Measurements from ENCODE around the gene ANKRD55. TPM values are rescaled to one million over a fixed set of nuclear protein-coding genes. Genes with fewer than 3 reads are reported as not detected.
"Not testable (repeated sequence)": the region's sequence is repeated elsewhere in the genome, so short reads cannot be mapped to it uniquely, and the experiment has no call there.

Gene ANKRD55
- total RNA-seq, 1 donor from 2014 or later = not detected

DNA sequence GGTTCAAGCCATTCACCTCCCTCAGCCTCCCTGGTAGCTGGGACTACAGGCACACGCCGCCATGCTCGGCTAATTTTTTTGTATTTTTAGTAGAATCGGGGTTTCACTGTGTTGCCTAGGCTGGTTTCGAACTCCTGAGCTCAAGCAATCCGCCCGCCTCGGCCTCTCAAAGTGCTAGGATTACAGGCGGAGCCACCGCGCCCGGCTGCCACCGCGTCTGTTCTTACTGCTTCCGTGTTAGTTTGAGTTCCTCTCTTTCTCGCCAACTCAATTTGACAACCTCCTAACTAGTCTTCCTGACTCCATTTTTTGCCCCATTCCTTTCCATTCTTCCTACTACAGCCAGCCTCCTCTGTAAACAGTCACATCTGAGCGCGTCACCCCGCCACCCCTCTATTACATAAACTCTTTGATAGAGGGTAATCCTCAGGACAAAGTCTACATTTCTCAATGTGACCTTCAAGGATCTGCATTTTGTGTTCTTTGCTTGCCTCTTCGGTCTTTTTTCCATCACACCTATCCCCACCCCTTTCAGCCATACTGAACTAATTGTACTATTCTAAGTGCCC lies 149.8 kb downstream of the ANKRD55 start:
- Histone ChIP-seq H3K9me3 (ENCODE audit: insufficient read depth, low read depth, low read length) (no peaks in the 10 kb centered on the region), H3K36me3 (ENCODE audit: insufficient read depth, low read length) (no peaks in the 10 kb centered on the region), H3K4me2 (ENCODE audit: low read length) (no peak overlapping the region), H3K79me2 (ENCODE audit: insufficient read depth, low read length) (no peaks in the 10 kb centered on the region), H3K4me3 (ENCODE audit: insufficient read depth, low read depth, low read length) (no peak overlapping the region), H2AFZ (ENCODE audit: low read depth, low read length) (no peak overlapping the region), H3K27me3 (ENCODE audit: insufficient read depth, low read length) (peaks cover 3% of the 10 kb centered on the region), H3K9ac (ENCODE audit: low read length) (no peak overlapping the region), H4K20me1 (ENCODE audit: insufficient read depth, low read length) (no peaks in the 10 kb centered on the region), H3K27ac (ENCODE audit: low read depth, low read length) (no peak overlapping the region), H3K4me1 (ENCODE audit: insufficient read depth, low read length) (no peaks in the 10 kb centered on the region)
- no peak overlapping the region for H3K4me3 Mint-ChIP-seq (ENCODE audit: unreplicated experiment)
- DNase-seq (ENCODE audit: low read depth) = no peak
- no peaks in the 10 kb centered on the region for H3K36me3 Mint-ChIP-seq (ENCODE audit: low read depth, unreplicated experiment)
- no peak for TF ChIP-seq EZH2 (IDR thresholded peaks at IDR 0.05; ENCODE audit: insufficient read depth, low read length)
- TF ChIP-seq, protein P1, sequence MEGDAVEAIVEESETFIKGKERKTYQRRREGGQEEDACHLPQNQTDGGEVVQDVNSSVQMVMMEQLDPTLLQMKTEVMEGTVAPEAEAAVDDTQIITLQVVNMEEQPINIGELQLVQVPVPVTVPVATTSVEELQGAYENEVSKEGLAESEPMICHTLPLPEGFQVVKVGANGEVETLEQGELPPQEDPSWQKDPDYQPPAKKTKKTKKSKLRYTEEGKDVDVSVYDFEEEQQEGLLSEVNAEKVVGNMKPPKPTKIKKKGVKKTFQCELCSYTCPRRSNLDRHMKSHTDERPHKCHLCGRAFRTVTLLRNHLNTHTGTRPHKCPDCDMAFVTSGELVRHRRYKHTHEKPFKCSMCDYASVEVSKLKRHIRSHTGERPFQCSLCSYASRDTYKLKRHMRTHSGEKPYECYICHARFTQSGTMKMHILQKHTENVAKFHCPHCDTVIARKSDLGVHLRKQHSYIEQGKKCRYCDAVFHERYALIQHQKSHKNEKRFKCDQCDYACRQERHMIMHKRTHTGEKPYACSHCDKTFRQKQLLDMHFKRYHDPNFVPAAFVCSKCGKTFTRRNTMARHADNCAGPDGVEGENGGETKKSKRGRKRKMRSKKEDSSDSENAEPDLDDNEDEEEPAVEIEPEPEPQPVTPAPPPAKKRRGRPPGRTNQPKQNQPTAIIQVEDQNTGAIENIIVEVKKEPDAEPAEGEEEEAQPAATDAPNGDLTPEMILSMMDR (IDR thresholded peaks at IDR 0.05; ENCODE audit: insufficient read depth, low read depth, low read length) = no peak
- H3K9me3 Mint-ChIP-seq (ENCODE audit: unreplicated experiment) = peaks cover 3% of the 10 kb centered on the region
- FAIRE-seq = no peak
- no peak overlapping the region for H3K27ac Mint-ChIP-seq (ENCODE audit: unreplicated experiment)
- H3K4me1 Mint-ChIP-seq (ENCODE audit: low read depth, unreplicated experiment) = peaks cover 5% of the 10 kb centered on the region
- H3K27me3 Mint-ChIP-seq (ENCODE audit: low read depth, unreplicated experiment) = peaks cover 6% of the 10 kb centered on the region

DNA sequence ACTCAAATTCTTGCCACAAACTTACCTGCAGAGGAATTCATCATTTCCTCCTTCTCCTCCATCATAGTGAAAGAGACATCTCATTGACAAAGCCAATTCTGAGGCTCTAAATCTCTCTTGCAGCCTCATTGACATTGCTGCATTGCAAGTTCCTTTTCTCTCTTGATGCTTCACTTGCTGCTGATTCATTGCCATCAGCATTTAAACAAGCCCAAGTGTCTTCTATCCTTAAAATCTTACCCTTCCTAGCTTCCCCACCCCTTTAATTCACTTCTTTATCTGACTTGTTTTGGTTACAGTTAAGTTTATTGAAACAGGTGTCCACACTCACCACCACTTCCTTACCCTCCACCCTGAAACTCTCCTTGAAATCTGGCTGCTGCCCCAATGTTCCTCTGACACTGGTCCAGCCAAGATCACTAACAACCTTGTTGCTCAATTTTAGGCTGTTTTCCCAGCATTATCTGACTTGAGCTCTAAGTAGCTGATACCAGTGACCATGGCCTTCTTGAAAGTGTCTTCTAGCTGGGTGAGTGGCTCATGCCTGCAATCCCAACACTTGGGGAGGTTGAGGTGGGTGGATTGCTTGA lies 152.0 kb downstream of the ANKRD55 start:
- not testable (repeated sequence) for H3K36me3 Mint-ChIP-seq (ENCODE audit: low read depth, unreplicated experiment); H3K9ac ChIP-seq (ENCODE audit: low read length); H3K27ac ChIP-seq (ENCODE audit: low read depth, low read length); H3K4me2 ChIP-seq (ENCODE audit: low read length); H3K36me3 ChIP-seq (ENCODE audit: insufficient read depth, low read length); H3K27ac Mint-ChIP-seq (ENCODE audit: unreplicated experiment); H3K9me3 Mint-ChIP-seq (ENCODE audit: unreplicated experiment); H2AFZ ChIP-seq (ENCODE audit: low read depth, low read length); H3K79me2 ChIP-seq (ENCODE audit: insufficient read depth, low read length); H4K20me1 ChIP-seq (ENCODE audit: insufficient read depth, low read length); H3K4me1 Mint-ChIP-seq (ENCODE audit: low read depth, unreplicated experiment); FAIRE-seq; H3K4me1 ChIP-seq (ENCODE audit: insufficient read depth, low read length); H3K27me3 Mint-ChIP-seq (ENCODE audit: low read depth, unreplicated experiment); H3K4me3 ChIP-seq (ENCODE audit: insufficient read depth, low read depth, low read length); H3K9me3 ChIP-seq (ENCODE audit: insufficient read depth, low read depth, low read length); H3K4me3 Mint-ChIP-seq (ENCODE audit: unreplicated experiment); H3K27me3 ChIP-seq (ENCODE audit: insufficient read depth, low read length)
- DNase-seq (ENCODE audit: low read depth) = peak; percentile 31

DNA sequence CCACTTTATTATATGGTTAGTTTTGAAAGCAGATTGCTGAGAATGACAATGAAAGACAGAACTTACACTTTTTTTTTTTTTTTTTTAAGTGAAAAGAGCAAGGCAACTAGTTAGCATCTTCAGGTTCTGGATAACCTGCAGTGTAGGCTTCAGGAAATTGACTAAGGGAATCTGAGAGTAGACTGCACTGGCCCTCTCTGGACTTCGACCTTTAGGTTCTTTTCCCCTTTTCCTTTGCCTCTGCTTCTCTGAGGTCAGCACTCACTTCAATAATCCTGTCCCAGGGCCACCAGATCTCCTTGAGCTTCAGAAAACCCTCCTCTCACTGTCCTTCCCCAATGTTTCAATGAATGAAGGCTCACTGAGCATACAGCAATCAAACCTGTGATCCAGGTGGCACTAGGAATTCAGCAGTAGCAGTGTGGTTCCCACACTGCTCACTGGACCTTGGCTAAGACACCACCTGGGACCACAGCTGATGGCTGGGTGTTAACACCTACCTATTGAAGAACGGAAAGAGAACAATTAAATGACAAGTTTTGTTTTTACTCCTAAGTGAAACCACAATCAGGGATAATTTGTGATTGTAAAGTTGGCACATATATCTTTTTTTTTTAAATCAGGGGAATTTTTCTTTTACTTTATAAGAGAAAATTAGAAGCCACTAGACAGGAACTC lies 152.6 kb downstream of the ANKRD55 start:
- no peak overlapping the region for H3K9ac ChIP-seq (ENCODE audit: low read length)
- no peak overlapping the region for H3K27ac ChIP-seq (ENCODE audit: low read depth, low read length)
- no peak overlapping the region for H3K4me2 ChIP-seq (ENCODE audit: low read length)
- H3K9me3 Mint-ChIP-seq (ENCODE audit: unreplicated experiment) = peaks cover 3% of the 10 kb centered on the region
- H3K79me2 ChIP-seq (ENCODE audit: insufficient read depth, low read length) = no peaks in the 10 kb centered on the region
- peaks cover 3% of the 10 kb centered on the region for H3K27me3 ChIP-seq (ENCODE audit: insufficient read depth, low read length)
- TF ChIP-seq EZH2 (IDR thresholded peaks at IDR 0.05; ENCODE audit: insufficient read depth, low read length) = no peak
- TF ChIP-seq, protein P1 (IDR thresholded peaks at IDR 0.05; ENCODE audit: insufficient read depth, low read depth, low read length) = no peak
- H3K27ac Mint-ChIP-seq (ENCODE audit: unreplicated experiment) = no peak overlapping the region
- no peaks in the 10 kb centered on the region for H3K4me1 ChIP-seq (ENCODE audit: insufficient read depth, low read length)
- FAIRE-seq (no peak), DNase-seq (ENCODE audit: low read depth) (no peak)
- H3K9me3 ChIP-seq (ENCODE audit: insufficient read depth, low read depth, low read length) = no peaks in the 10 kb centered on the region
- no peaks in the 10 kb centered on the region for H3K36me3 Mint-ChIP-seq (ENCODE audit: low read depth, unreplicated experiment)
- H4K20me1 ChIP-seq (ENCODE audit: insufficient read depth, low read length) = no peaks in the 10 kb centered on the region
- peaks cover 5% of the 10 kb centered on the region for H3K4me1 Mint-ChIP-seq (ENCODE audit: low read depth, unreplicated experiment)
- no peak overlapping the region for H3K4me3 Mint-ChIP-seq (ENCODE audit: unreplicated experiment)
- peaks cover 8% of the 10 kb centered on the region for H3K27me3 Mint-ChIP-seq (ENCODE audit: low read depth, unreplicated experiment)
- H2AFZ ChIP-seq (ENCODE audit: low read depth, low read length) = no peak overlapping the region
- H3K36me3 ChIP-seq (ENCODE audit: insufficient read depth, low read length) = no peaks in the 10 kb centered on the region
- no peak overlapping the region for H3K4me3 ChIP-seq (ENCODE audit: insufficient read depth, low read depth, low read length)

DNA sequence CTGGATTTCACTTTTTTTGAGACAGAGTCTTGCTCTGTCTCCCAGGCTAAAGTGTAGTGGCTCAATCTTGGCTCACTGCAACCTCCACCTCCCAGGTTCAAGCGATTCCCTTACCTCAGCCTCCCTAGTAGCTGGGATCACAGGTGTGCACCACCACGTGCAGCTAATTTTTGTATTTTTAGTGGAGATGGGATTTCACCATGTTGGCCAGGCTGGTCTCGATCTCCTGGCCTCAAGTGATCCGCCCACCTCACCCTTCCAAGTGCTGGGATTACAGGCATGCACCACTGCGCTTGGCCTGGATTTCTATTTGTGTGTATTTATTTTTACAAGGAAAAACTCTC lies 154.0 kb downstream of the ANKRD55 start:
- not testable (repeated sequence) for FAIRE-seq; H3K4me3 Mint-ChIP-seq (ENCODE audit: unreplicated experiment); H3K9ac ChIP-seq (ENCODE audit: low read length)

More for the DNA sequence above, 154.0 kb downstream of the ANKRD55 start:
- H4K20me1 ChIP-seq (ENCODE audit: insufficient read depth, low read length); H3K4me1 Mint-ChIP-seq (ENCODE audit: low read depth, unreplicated experiment); H2AFZ ChIP-seq (ENCODE audit: low read depth, low read length); H3K27me3 Mint-ChIP-seq (ENCODE audit: low read depth, unreplicated experiment); H3K36me3 Mint-ChIP-seq (ENCODE audit: low read depth, unreplicated experiment); H3K9me3 ChIP-seq (ENCODE audit: insufficient read depth, low read depth, low read length); H3K4me2 ChIP-seq (ENCODE audit: low read length); H3K4me1 ChIP-seq (ENCODE audit: insufficient read depth, low read length); H3K79me2 ChIP-seq (ENCODE audit: insufficient read depth, low read length); H3K27me3 ChIP-seq (ENCODE audit: insufficient read depth, low read length); H3K27ac ChIP-seq (ENCODE audit: low read depth, low read length); H3K27ac Mint-ChIP-seq (ENCODE audit: unreplicated experiment); H3K9me3 Mint-ChIP-seq (ENCODE audit: unreplicated experiment); H3K36me3 ChIP-seq (ENCODE audit: insufficient read depth, low read length); DNase-seq (ENCODE audit: low read depth); H3K4me3 ChIP-seq (ENCODE audit: insufficient read depth, low read depth, low read length): not testable (repeated sequence)
